Upper lobe of right lung (tissue), 1 donor: Measurements from ENCODE around the gene POU2F1. TPM values are rescaled to one million over a fixed set of nuclear protein-coding genes. Genes with fewer than 3 reads are reported as not detected.

Source experiments
- ATAC-seq: fragments of 200-7000 bp; cut with Tn5 transposase; one replicate; pipeline ENCODE4 v1.9.1; 2020; ENCODE audit warnings: mild to moderate bottlenecking, moderate library complexity
- DNase-seq: peaks from one replicate; pipeline ENCODE4 v3.0.0-alpha.2; 2020
- H3K27ac ChIP-seq: fragments of 200-600 bp; one replicate; pipeline ENCODE4 v1.8.0; 2022
- H3K27me3 ChIP-seq: fragments of 200-600 bp; one replicate; pipeline ENCODE4 v1.8.0; 2022; ENCODE audit warnings: mild to moderate bottlenecking
- H3K36me3 ChIP-seq: fragments of 200-600 bp; one replicate; pipeline ENCODE4 v1.8.0; 2022
- H3K4me1 ChIP-seq: fragments of 200-600 bp; one replicate; pipeline ENCODE4 v1.8.0; 2022
- H3K4me3 ChIP-seq: fragments of 200-600 bp; one replicate; pipeline ENCODE4 v1.8.0; 2022; ENCODE audit warnings: mild to moderate bottlenecking
- H3K9me3 ChIP-seq: fragments of 200-600 bp; one replicate; pipeline ENCODE4 v1.8.0; 2022
- intact Hi-C: fragments of 100-400 bp; cut with DNase I; formaldehyde crosslinking; loops from one replicate; pipeline ENCODE4 v1.11.0; 2022
- total RNA-seq: library from RNA; stranded (reverse); fragmentation: NEBNext Ultra II Directional; extraction: Animal tissue kit (Norgen Biotek cat#: 25700); gene quantifications from one replicate; pipeline ENCODE4 v1.2.1, GENCODE V29; 2021
- TF ChIP-seq, protein P1 (sequence below): fragments of 200-600 bp; IDR thresholded peaks from one replicate; pipeline ENCODE4 v1.8.0; 2022; ENCODE audit warnings: antibody characterized with exemption
- donor health status: DM: no; HTN: yes; CAD: no; lungs with severe emphysema.

POU2F1 gene
- total RNA-seq, 1 donor from 2014 or later, result 15.3 TPM

GRCh38 chr1:167274061-167274460 is 53.4 kb downstream of the POU2F1 start:
- no peak for ATAC-seq
- H3K27ac ChIP-seq, result no peak overlapping the region
- no peak for DNase-seq
- H3K27me3 ChIP-seq, result no peaks in the 10 kb centered on the region
- no peaks in the 10 kb centered on the region for H3K36me3 ChIP-seq
- intact Hi-C loops, result no loop called here
- no peak overlapping the region for H3K4me3 ChIP-seq
- TF ChIP-seq, protein P1, sequence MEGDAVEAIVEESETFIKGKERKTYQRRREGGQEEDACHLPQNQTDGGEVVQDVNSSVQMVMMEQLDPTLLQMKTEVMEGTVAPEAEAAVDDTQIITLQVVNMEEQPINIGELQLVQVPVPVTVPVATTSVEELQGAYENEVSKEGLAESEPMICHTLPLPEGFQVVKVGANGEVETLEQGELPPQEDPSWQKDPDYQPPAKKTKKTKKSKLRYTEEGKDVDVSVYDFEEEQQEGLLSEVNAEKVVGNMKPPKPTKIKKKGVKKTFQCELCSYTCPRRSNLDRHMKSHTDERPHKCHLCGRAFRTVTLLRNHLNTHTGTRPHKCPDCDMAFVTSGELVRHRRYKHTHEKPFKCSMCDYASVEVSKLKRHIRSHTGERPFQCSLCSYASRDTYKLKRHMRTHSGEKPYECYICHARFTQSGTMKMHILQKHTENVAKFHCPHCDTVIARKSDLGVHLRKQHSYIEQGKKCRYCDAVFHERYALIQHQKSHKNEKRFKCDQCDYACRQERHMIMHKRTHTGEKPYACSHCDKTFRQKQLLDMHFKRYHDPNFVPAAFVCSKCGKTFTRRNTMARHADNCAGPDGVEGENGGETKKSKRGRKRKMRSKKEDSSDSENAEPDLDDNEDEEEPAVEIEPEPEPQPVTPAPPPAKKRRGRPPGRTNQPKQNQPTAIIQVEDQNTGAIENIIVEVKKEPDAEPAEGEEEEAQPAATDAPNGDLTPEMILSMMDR, result no peak
- H3K4me1 ChIP-seq, result peaks cover 10% of the 10 kb centered on the region
- no peaks in the 10 kb centered on the region for H3K9me3 ChIP-seq

DNA sequence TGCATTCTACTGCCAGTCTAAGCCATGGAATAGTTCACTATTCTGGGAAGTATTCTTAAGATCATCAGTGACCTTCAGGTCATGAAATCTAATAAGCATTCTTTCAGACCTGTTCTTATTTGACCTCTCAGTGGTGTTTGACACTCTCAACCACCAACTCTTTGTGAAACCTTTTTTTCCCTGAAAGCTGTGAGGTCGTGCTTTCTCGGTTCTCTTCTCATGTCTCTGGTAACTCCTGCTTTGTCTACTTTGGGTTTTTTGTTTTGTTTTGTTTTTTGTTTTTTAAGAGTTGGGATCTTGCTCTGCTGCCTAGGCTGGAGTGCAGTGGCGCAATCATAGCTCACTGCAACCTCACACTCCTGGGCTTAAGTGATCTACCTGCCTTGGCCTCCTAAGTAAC is 56.3 kb downstream of the POU2F1 start:
- no peaks in the 10 kb centered on the region for H3K36me3 ChIP-seq
- no peaks in the 10 kb centered on the region for H3K27me3 ChIP-seq
- H3K4me3 ChIP-seq, result no peak overlapping the region
- no peaks in the 10 kb centered on the region for H3K9me3 ChIP-seq
- DNase-seq, result no peak
- H3K27ac ChIP-seq, result no peak overlapping the region
- intact Hi-C loops, result no loop called here
- peaks cover 4% of the 10 kb centered on the region for H3K4me1 ChIP-seq
- TF ChIP-seq, protein P1, result no peak
- no peak for ATAC-seq

DNA sequence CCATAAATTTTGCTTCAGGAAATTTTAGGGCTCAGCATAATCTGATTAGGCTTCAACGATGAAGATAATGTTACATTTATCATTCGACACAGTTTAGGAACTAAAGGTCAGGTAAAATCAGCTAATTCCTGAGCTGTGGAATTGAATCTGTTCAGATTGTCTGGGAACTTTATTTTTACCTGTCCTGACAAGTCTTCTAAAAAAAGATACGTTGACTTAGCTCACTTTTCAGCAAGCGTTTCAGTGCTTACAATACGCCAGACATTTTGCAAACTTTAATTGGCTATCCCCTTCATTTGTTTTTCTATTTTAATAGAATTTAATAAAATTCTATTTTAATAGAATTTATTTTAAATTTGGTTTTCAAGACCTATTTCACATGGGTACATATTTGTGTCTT is 57.8 kb downstream of the POU2F1 start:
- Histone ChIP-seq H3K36me3 (no peaks in the 10 kb centered on the region), H3K4me1 (peaks cover 4% of the 10 kb centered on the region), H3K4me3 (no peak overlapping the region), H3K27me3 (no peaks in the 10 kb centered on the region), H3K27ac (no peak overlapping the region), H3K9me3 (no peaks in the 10 kb centered on the region)
- TF ChIP-seq, protein P1, result no peak
- intact Hi-C loops, result no loop called here
- ATAC-seq (no peak), DNase-seq (no peak)

- Histone ChIP-seq H3K27ac (no peak overlapping the region), H3K4me3 (no peak overlapping the region), H3K27me3 (no peaks in the 10 kb centered on the region), H3K36me3 (no peaks in the 10 kb centered on the region), H3K9me3 (no peaks in the 10 kb centered on the region), H3K4me1 (peaks cover 4% of the 10 kb centered on the region)
- intact Hi-C loops, result no loop called here
- TF ChIP-seq, protein P1, result no peak
- no peak for DNase-seq
- no peak for ATAC-seq
Observed at GRCh38 chr1:167280912-167281311, 60.2 kb downstream of the POU2F1 start.

DNA sequence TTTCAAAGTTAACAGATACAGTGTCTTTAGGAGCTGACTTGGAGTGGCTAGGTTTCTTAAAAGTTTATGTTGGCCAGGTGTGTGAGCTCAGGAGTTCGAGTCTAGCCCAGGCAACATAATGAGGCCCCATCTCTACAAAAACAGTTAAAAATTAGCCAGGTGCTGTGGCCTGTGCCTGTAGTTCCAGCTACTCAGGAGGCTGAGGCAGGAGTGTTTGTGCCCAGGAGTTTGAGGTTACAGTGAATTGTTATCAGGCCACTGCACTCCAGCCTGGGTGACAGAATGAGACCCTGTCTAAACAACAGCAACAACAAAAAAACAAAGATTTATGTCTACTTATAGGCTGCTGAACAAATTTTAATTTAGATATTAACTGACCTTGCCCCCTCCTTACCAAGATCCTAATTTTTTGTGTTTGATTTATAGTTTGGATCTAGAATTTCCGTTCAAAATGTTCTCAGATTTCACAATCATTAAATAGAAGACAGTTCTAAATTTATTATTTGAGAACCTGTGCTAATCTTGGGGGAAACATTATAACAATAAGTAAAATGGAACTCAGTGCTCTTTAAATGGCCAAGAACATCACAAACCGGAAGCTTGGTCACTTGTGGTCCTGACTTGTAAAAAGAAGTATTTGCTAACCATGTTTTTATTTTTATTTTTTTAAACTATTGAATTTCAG is 67.8 kb downstream of the POU2F1 start:
- TF ChIP-seq, protein P1, result no peak
- no peaks in the 10 kb centered on the region for H3K36me3 ChIP-seq

DNA sequence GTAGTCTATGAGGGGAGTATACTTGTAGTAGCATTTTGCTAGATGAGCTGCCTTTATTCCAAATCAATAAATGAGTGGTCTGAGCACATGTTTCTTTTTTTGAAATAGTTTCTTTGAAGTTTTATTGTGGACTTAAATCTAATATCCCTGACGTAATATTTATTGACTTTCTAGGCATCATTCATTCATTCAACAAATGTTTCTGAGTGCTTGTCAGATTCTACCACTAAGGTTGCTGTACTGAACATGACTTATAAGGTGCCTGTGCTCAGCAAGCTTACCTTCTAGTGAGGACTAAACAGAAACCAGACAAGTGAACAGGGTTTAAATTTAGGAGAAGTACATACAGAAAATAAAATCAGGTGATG is 68.4 kb downstream of the POU2F1 start:
- H3K4me1 ChIP-seq, result peaks cover 9% of the 10 kb centered on the region

More for the DNA sequence above, 67.8 kb downstream of the POU2F1 start:
- no peak for ATAC-seq
- Histone ChIP-seq H3K9me3 (no peaks in the 10 kb centered on the region), H3K27ac (no peak overlapping the region), H3K27me3 (no peaks in the 10 kb centered on the region), H3K4me3 (no peak overlapping the region), H3K4me1 (peaks cover 9% of the 10 kb centered on the region)
- no peak for DNase-seq
- intact Hi-C loops, result no loop called here

More for the DNA sequence above, 68.4 kb downstream of the POU2F1 start:
- intact Hi-C loops, result no loop called here
- Histone ChIP-seq H3K36me3 (no peaks in the 10 kb centered on the region), H3K27ac (no peak overlapping the region), H3K4me3 (no peak overlapping the region), H3K9me3 (no peaks in the 10 kb centered on the region), H3K27me3 (no peaks in the 10 kb centered on the region)
- DNase-seq (no peak), ATAC-seq (no peak)
- TF ChIP-seq, protein P1, result no peak
